Endometrial microvascular endothelial cells (primary cell): ENCODE measurements around the gene THSD4. TPM values are rescaled to one million over a fixed set of nuclear protein-coding genes. Genes with fewer than 3 reads are reported as not detected.

Source experiments
- in situ Hi-C: cut with HindIII; loops from 2 replicates; pipeline ENCODE4 v1.10.0; 2017; ENCODE audit warnings: low sequenced_read_pairs, low pct_unique_long_range_greater_than_20kb; ENCODE audit errors: inconsistent ontology term
- total RNA-seq: library from RNA; depleted of rRNA; stranded (reverse); fragments of >200 nt; gene quantifications from one replicate; pipeline ENCODE4 v1.2.3, GENCODE V29; 2015; ENCODE audit errors: inconsistent ontology term

Gene THSD4
- total RNA-seq, 1 donor from 2014 or later = 45.7 TPM

GRCh38 chr15:71230303-71230702 is 115.0 kb downstream of the THSD4 start:
- in situ Hi-C loops = no loop called here

DNA sequence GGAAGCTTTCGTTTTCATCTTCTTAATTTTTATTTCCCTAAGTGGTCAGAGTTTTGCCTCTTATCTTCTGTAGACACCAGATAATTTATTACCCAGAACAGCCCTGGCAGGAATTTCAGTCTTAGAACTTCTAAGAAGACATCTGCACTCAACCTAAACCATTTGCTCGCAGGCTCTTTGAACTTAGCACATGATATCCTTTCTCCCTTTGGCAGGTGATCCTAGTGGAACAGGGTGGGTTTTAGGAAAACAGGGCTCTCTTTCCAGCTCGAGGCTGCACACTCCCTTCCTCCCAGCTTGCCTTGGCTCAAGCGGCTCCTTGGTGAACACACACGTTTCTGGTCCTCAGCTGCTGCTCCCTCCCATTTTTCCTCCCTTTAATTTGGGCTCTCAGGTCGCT is 116.5 kb downstream of the THSD4 start:
- in situ Hi-C loops = no loop called here

GRCh38 chr15:71232411-71232810 is 117.1 kb downstream of the THSD4 start:
- in situ Hi-C loops = no loop called here

- in situ Hi-C loops = no loop called here
Observed at GRCh38 chr15:71237456-71238188, 122.4 kb downstream of the THSD4 start.

DNA sequence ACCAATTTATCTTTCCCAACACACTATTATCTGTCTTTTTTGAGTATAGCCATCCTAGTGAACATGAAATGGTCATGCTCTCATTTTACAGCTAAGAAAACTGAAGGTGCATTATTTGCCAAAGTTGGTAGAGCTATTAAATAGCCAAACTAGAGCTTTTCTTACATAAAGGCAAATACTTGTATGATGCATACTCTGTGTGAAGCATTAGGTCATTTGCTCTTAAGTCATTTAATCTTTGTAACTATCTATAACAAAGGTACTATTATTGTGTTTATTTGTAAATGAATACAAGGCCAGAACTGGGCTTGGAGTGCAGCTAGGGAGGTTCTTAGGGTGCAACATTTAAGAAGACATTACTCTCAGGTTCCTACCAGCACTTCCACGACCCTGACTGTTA is 123.7 kb downstream of the THSD4 start:
- in situ Hi-C loops = no loop called here

- in situ Hi-C loops = no loop called here
Observed at GRCh38 chr15:71239592-71240364, 124.5 kb downstream of the THSD4 start.

DNA sequence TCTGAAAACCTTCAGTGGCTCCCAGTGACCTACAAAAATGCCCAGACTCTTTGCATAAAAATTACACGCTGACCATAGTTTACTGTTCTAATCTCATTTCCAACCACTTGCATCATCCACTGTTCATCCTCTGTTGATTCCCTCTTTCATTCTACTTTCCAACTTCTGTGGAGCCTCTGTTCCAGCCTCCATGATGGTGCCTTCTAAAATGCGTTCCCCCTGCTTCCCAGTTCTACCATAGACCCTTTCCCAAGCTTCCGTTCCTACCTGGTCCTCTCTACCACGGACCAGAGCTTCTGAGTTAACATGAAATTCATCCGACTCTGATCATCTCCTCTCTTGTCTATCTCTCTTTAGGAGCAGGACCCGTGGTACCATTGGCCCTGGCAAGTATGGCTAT is 127.0 kb downstream of the THSD4 start:
- in situ Hi-C loops = no loop called here

GRCh38 chr15:71244250-71244649 is 129.0 kb downstream of the THSD4 start:
- in situ Hi-C loops = no loop called here

DNA sequence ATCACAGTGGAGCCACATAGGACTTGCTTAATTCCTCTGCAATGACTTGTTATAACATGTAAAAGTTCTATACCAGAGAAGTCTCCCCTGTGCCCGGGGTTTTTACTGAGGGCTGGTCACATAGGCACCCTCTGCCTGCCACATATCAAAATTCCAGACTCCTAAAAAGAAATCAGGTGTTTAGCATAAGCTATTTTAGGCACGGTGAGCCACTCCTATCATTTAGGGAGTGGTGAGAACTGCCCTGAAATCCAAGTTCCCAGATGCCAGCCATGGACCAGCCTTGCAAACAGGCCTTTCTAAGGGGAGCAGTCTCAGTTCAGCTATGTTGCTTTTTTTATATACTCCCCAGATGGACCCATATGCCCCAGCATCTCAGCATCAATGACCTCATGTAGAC is 130.3 kb downstream of the THSD4 start:
- in situ Hi-C loops = no loop called here

GRCh38 chr15:71248386-71248785 is 133.1 kb downstream of the THSD4 start:
- in situ Hi-C loops = no loop called here

DNA sequence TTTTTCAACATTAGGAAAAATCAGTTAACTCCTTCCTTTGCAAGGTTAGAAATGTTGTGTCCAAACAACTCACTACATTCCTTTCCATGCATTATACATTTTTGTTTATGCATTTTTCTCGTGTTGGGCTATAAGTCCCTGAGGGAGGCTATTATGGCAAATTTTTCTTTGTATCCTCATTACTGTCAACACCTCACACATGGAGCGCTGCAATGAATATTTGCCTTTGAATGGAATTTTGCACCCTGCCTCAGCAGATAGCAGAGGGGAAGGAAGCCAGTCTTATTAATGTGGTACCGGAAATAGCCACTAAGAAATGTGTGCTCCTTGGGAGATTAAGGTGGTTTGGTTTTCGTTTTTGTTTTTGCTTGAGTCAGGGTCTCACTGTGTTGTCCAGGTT is 134.7 kb downstream of the THSD4 start:
- in situ Hi-C loops = no loop called here

GRCh38 chr15:71250936-71251583 is 135.8 kb downstream of the THSD4 start:
- in situ Hi-C loops = no loop called here

GRCh38 chr15:71251584-71252043 is 136.3 kb downstream of the THSD4 start:
- in situ Hi-C loops = no loop called here

- in situ Hi-C loops = no loop called here
Observed at GRCh38 chr15:71252044-71252739, 136.9 kb downstream of the THSD4 start.

GRCh38 chr15:71252740-71253047 is 137.4 kb downstream of the THSD4 start:
- in situ Hi-C loops = no loop called here

- in situ Hi-C loops = no loop called here
Observed at GRCh38 chr15:71254491-71254890, 139.2 kb downstream of the THSD4 start.

DNA sequence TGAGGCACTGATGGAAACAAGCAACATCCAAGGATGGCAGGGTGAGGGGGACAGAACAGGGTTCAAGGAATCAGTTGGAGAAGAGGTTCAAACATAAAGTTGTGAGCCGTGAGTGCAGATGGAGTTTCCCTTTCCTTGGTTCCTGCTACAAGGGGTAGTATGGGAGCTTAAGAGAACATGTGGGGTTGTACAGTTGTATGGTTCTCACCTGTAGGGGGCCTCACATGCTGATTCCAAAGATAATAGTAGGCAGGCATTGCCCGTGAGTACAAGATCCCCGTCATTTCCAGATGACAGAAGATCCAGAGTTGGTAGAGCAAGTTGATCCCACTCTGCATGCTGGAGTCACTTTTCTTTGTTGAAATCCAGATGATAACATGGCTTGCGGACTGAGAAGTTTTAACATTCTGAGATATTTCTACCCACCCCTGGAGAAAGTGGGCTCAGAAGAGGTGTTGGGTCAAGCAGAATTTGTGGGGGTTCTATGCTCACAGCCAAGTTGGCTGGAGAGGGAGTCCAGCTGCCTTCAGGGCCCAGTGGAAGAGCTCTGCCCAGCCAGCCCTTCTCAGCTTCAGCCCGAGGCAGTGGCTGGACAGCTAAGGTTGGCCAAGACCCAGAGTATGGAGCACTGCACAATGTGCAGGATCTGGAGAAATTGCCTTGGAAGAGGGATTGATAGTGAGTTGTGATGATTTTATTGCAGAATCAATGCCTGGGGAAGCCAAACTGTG is 141.8 kb downstream of the THSD4 start:
- in situ Hi-C loops = no loop called here

DNA sequence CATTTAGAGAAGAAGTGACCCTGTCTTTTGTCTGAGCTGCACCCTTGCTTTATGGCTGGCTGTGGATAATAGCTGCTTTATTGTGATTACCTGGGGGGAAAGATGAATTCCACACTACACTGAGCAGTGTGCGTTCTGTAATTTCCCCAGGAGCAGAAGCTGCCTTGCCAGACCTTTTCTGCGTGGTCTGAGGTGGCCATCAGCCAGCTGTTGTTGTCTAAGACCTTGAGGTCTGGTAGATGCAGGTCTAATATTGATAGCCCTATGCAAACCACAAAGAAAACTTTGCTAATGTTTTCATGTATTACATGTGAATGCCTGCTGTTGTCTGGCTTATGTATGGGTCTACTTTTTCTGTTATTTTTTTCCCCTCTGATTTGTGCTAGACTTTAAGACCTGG is 144.6 kb downstream of the THSD4 start:
- in situ Hi-C loops = no loop called here

GRCh38 chr15:71261418-71261817 is 146.1 kb downstream of the THSD4 start:
- in situ Hi-C loops = no loop called here
